GM12878 (cell line): ENCODE measurements around the gene PRR20B. TPM values are rescaled to one million over a fixed set of nuclear protein-coding genes. Genes with fewer than 3 reads are reported as not detected.

Experiments used
- ATAC-seq: fragments of 200-7000 bp; cut with Tn5 transposase; 3 replicates; pipeline ENCODE4 v1.9.1; 2020; ENCODE audit warnings: mild to moderate bottlenecking, moderate library complexity
- BruUV-seq: library from RNA; stranded (reverse); fragments of 400-500 nt; replicated peaks from 2 replicates; lab custom pipeline; 2021; lab: Mats Ljungman, UMichigan
- CTCF ChIA-PET: fragments of 300-600 bp; sonication (Branson Sonifier 250); formaldehyde crosslinking; extraction: SDS; loops from one replicate; lab custom pipeline; 2021; ENCODE audit warnings: inconsistent platforms; lab: Yijun Ruan, JAX
- POLR2A ChIA-PET: fragments of 350-600 bp; formaldehyde crosslinking; extraction: SDS; loops from one replicate; lab custom pipeline; 2021; ENCODE audit warnings: inconsistent platforms; lab: Charles Lee
- RAD21 ChIA-PET: fragments of 300-600 bp; sonication (Branson Sonifier 250); formaldehyde crosslinking; loops from one replicate; lab custom pipeline; 2023; ENCODE audit warnings: antibody characterized with exemption; ENCODE audit not compliant: unreplicated experiment; lab: Charles Lee
- SMC1A ChIA-PET: fragments of 300-600 bp; sonication (Branson Sonifier 250); formaldehyde crosslinking; loops from one replicate; lab custom pipeline; 2023; ENCODE audit not compliant: unreplicated experiment, uncharacterized antibody; lab: Charles Lee
- DNase-seq: peaks from one replicate; pipeline ENCODE4 v3.0.0-alpha.2; 2011; ENCODE audit warnings: low read depth, low spot score
- FAIRE-seq: peaks from 3 replicates; lab custom pipeline; 2011; peaks lifted over from hg19 to GRCh38; lab: Jason Lieb, UNC
- H2AFZ ChIP-seq: 2 replicates; pipeline ENCODE4 v1.6.0; 2011; ENCODE audit warnings: low read depth, low read length, control low read depth; ENCODE audit not compliant: control insufficient read depth
- H3K27ac ChIP-seq: 2 replicates; pipeline ENCODE4 v1.5.1; 2011; ENCODE audit warnings: control low read depth; ENCODE audit not compliant: control insufficient read depth, insufficient read depth
- H3K27me3 ChIP-seq, 2 experiments: replicated peaks in 1 of 2; 2 replicates each; pipeline versions ENCODE4 v1.6.0 to v1.6.1; 2011; ENCODE audit warnings: low read length in 1 of 2; ENCODE audit not compliant: control insufficient read depth in 2 of 2, insufficient read depth in 2 of 2
- H3K36me3 ChIP-seq, 2 experiments: 2 replicates each; pipeline ENCODE4 v1.5.1; 2011; ENCODE audit warnings: low read length in 1 of 2; ENCODE audit not compliant: control insufficient read depth in 2 of 2, insufficient read depth in 2 of 2
- H3K4me1 ChIP-seq: 2 replicates; pipeline ENCODE4 v1.6.1; 2011; ENCODE audit warnings: mild to moderate bottlenecking, low read length, moderate library complexity, mixed read lengths; ENCODE audit not compliant: control insufficient read depth, insufficient read depth
- H3K4me2 ChIP-seq: 2 replicates; pipeline ENCODE4 v1.6.0; 2011; ENCODE audit warnings: control low read depth; ENCODE audit not compliant: control insufficient read depth, insufficient read depth
- H3K4me3 ChIP-seq: fragments of 200-600 bp; sonication (generic); 2 replicates; pipeline ENCODE4 v1.5.1; 2016
- H3K79me2 ChIP-seq: 2 replicates; pipeline ENCODE4 v1.6.0; 2011; ENCODE audit warnings: low read length; ENCODE audit not compliant: control insufficient read depth, insufficient read depth
- H3K9ac ChIP-seq: 2 replicates; pipeline ENCODE4 v1.8.0; 2011; ENCODE audit warnings: low read length, control low read depth, mixed read lengths; ENCODE audit not compliant: control insufficient read depth, insufficient read depth
- H3K9me3 ChIP-seq: replicated peaks from 3 replicates; pipeline ENCODE4 v1.5.1; 2011; ENCODE audit warnings: mild to moderate bottlenecking, low read length; ENCODE audit not compliant: control insufficient read depth, insufficient read depth
- H4K20me1 ChIP-seq: 2 replicates; pipeline ENCODE4 v1.6.0; 2011; ENCODE audit not compliant: control insufficient read depth, insufficient read depth
- CREB1 ChIP-seq: IDR thresholded peaks from 2 replicates; pipeline ENCODE4 v1.6.1; 2012; ENCODE audit warnings: low read depth, mild to moderate bottlenecking, inconsistent platforms
- IRF3 ChIP-seq: fragments of 450-650 bp; IDR thresholded peaks from 2 replicates; pipeline ENCODE4 v1.6.1; 2014; ENCODE audit warnings: mild to moderate bottlenecking
- JUNB ChIP-seq: IDR thresholded peaks from 2 replicates; pipeline ENCODE4 v1.6.1; 2016; ENCODE audit warnings: antibody characterized with exemption, mild to moderate bottlenecking
- MXI1 ChIP-seq: fragments of 150-350 bp; IDR thresholded peaks from 2 replicates; pipeline ENCODE4 v1.6.1; 2011; ENCODE audit warnings: low read depth, mild to moderate bottlenecking, inconsistent platforms, low read length, improper control_type of control experiment
- POLR2AphosphoS2 ChIP-seq: IDR thresholded peaks from 2 replicates; pipeline ENCODE4 v1.6.1; 2011; ENCODE audit warnings: low read depth, mild to moderate bottlenecking, low read length, improper control_type of control experiment, moderate library complexity
- RUNX3 ChIP-seq: IDR thresholded peaks from 2 replicates; pipeline ENCODE4 v1.6.1; 2012; ENCODE audit warnings: low read length, inconsistent platforms
- TAF1 ChIP-seq: IDR thresholded peaks from 2 replicates; pipeline ENCODE4 v1.6.1; 2011; ENCODE audit warnings: mild to moderate bottlenecking, low read depth, low read length, borderline replicate concordance
- TBL1XR1 ChIP-seq: IDR thresholded peaks from 2 replicates; pipeline ENCODE4 v1.6.1; 2012; ENCODE audit warnings: low read depth, low read length, improper control_type of control experiment
- ZBTB11 ChIP-seq: fragments of 450-650 bp; formaldehyde crosslinking; IDR thresholded peaks from 2 replicates; pipeline ENCODE4 v1.5.0; 2022; ENCODE audit warnings: mild to moderate bottlenecking, missing genetic modification characterization
- ZBTB4 ChIP-seq: fragments of 450-650 bp; formaldehyde crosslinking; IDR thresholded peaks from 2 replicates; pipeline ENCODE4 v1.4.0; 2022; ENCODE audit warnings: mild to moderate bottlenecking, moderate library complexity
- WGBS: methylation state at CpG from one replicate; pipeline ENCODE4 v1.1.6; 2016; ENCODE audit warnings: low lambda C conversion rate; ENCODE audit not compliant: insufficient replicate concordance, insufficient coverage; ENCODE audit errors: missing lambda C conversion rate; 5-methylcytosine and 5-hydroxymethylcytosine counted together
- in situ Hi-C: fragments of 300-500 bp; cut with MboI; formaldehyde crosslinking; loops from 9 replicates; pipeline ENCODE4 v1.14.3; 2018; ENCODE audit warnings: mixed read lengths
- intact Hi-C: fragments of 100-400 bp; cut with micrococcal nuclease; formaldehyde crosslinking; loops from one replicate; pipeline ENCODE4 v1.14.2; 2022; ENCODE audit not compliant: unreplicated experiment
- polyA plus RNA-seq, 11 experiments: library from polyadenylated mRNA; depleted of rRNA in 4 of 11; unstranded in 6 of 11; stranded (reverse) in 5 of 11; fragments of >200 nt; fragmentation: Nextera tagmentation in 4 of 11; fragmentation: Illumina TruSeq in 1 of 11; extraction: Ambion mirVana in 4 of 11; extraction: Trizol in 1 of 11; gene quantifications; 1 replicate in 1 of 11; 2 replicates in 10 of 11; pipeline versions ENCODE4 v1.2.1 to v1.2.3, GENCODE V29; 2011 to 2016; ENCODE audit warnings: inconsistent platforms in 2 of 11, missing spikeins in 2 of 11, low read depth in 1 of 11
- total RNA-seq, 4 experiments: library from RNA; depleted of rRNA in 3 of 4; stranded (reverse); fragments of >200 nt in 3 of 4; fragmentation: Illumina TruSeq in 1 of 4; extraction: Trizol in 1 of 4; gene quantifications; 2 replicates each; pipeline versions ENCODE4 v1.2.1 to v1.2.3, GENCODE V29; 2013 to 2021

PRR20B gene
- total and polyA plus RNA-seq, 10 of the 15 experiments (the other 5 are each of a cell fraction or from before 2014, with no cell fraction given), result not detected

- SMC1A ChIA-PET, result no interaction called here
- TF ChIP-seq CREB1, result no peak
- TF ChIP-seq ZBTB4, result no peak
- TF ChIP-seq POLR2AphosphoS2, result no peak
- no peak for TF ChIP-seq ZBTB11 (CRISPR knock-in tag)
- TF ChIP-seq IRF3, result no peak
- TF ChIP-seq RUNX3, result no peak
- TF ChIP-seq MXI1, result no peak
- TF ChIP-seq TBL1XR1, result no peak
- TF ChIP-seq TAF1, result no peak
- TF ChIP-seq JUNB, result no peak
- TF ChIP-seq, all 136 proteins: peak for 0
- FAIRE-seq (no peak), ATAC-seq (no peak), DNase-seq (no peak)
- Histone ChIP-seq H3K9ac (no peak overlapping the region), H3K79me2 (no peaks in the 10 kb centered on the region), H3K27me3 (no peaks in the 10 kb centered on the region), H3K4me3 (no peak overlapping the region), H3K9me3 (no peaks in the 10 kb centered on the region), H2AFZ (no peak overlapping the region), H3K4me2 (no peak overlapping the region), H4K20me1 (no peaks in the 10 kb centered on the region), H3K27ac (no peak overlapping the region), H3K4me1 (no peaks in the 10 kb centered on the region), H3K36me3 (no peaks in the 10 kb centered on the region)
- in situ Hi-C loops, result no loop called here
- intact Hi-C loops, result no loop called here
- RAD21 ChIA-PET, result no interaction called here
- WGBS, result 65% methylated on average over 1 of the region's 1 CpG
- no TSS peak for BruUV-seq
- CTCF ChIA-PET, result no interaction called here
- POLR2A ChIA-PET, result no interaction called here
Measured at GRCh38 chr13:57191667-57192066, 44.4 kb downstream of the PRR20B start.
